ENCODE results near the gene ARHGEF26. TPM values are rescaled to one million over a fixed set of nuclear protein-coding genes. Genes with fewer than 3 reads are reported as not detected.

ARHGEF26 gene
- total and polyA plus RNA-seq, 9 donors: 9.4 to 20.1 (median 12.2) TPM

GRCh38 chr3:154151969-154152368 lies 30.8 kb downstream of the ARHGEF26 start:
- no peaks in the 10 kb centered on the region for H3K4me1 ChIP-seq (ENCODE audit: control insufficient read depth, insufficient read depth, low read length)
- H3K9me3 ChIP-seq (replicated peaks; ENCODE audit: control insufficient read depth, low read depth, low read length): no peaks in the 10 kb centered on the region
- no peak overlapping the region for H3K27ac ChIP-seq (ENCODE audit: low read length)
- H3K4me3 ChIP-seq (ENCODE audit: low read length): no peak overlapping the region
- no peaks in the 10 kb centered on the region for H3K27me3 ChIP-seq (ENCODE audit: control insufficient read depth, insufficient read depth, low read length)
- DNase-seq: no peak
- peaks cover 2% of the 10 kb centered on the region for H3K36me3 ChIP-seq (ENCODE audit: control insufficient read depth, insufficient read depth, low read length)
- no CpG with 5 or more reads among the region's 1 CpG for WGBS (ENCODE audit: insufficient coverage)

- no peaks in the 10 kb centered on the region for H3K4me1 ChIP-seq (ENCODE audit: control insufficient read depth, insufficient read depth, low read length)
- H3K27me3 ChIP-seq (ENCODE audit: control insufficient read depth, insufficient read depth, low read length): no peaks in the 10 kb centered on the region
- H3K36me3 ChIP-seq (ENCODE audit: control insufficient read depth, insufficient read depth, low read length): peaks cover 2% of the 10 kb centered on the region
- no peak overlapping the region for H3K4me3 ChIP-seq (ENCODE audit: low read length)
- H3K27ac ChIP-seq (ENCODE audit: low read length): no peak overlapping the region
- no peaks in the 10 kb centered on the region for H3K9me3 ChIP-seq (replicated peaks; ENCODE audit: control insufficient read depth, low read depth, low read length)
- no peak for DNase-seq
- no CpG with 5 or more reads among the region's 5 CpGs for WGBS (ENCODE audit: insufficient coverage)
Measured at GRCh38 chr3:154152741-154153140, 31.6 kb downstream of the ARHGEF26 start.

GRCh38 chr3:154156530-154156929 lies 35.3 kb downstream of the ARHGEF26 start:
- Histone ChIP-seq H3K36me3 (ENCODE audit: control insufficient read depth, insufficient read depth, low read length) (no peaks in the 10 kb centered on the region), H3K27me3 (ENCODE audit: control insufficient read depth, insufficient read depth, low read length) (no peaks in the 10 kb centered on the region), H3K4me3 (ENCODE audit: low read length) (no peak overlapping the region), H3K9me3 (replicated peaks; ENCODE audit: control insufficient read depth, low read depth, low read length) (no peaks in the 10 kb centered on the region), H3K4me1 (ENCODE audit: control insufficient read depth, insufficient read depth, low read length) (no peaks in the 10 kb centered on the region), H3K27ac (ENCODE audit: low read length) (no peak overlapping the region)
- DNase-seq: no peak
- no CpG with 5 or more reads among the region's 1 CpG for WGBS (ENCODE audit: insufficient coverage)

GRCh38 chr3:154161806-154162205 lies 40.6 kb downstream of the ARHGEF26 start:
- H3K9me3 ChIP-seq (replicated peaks; ENCODE audit: control insufficient read depth, low read depth, low read length): no peaks in the 10 kb centered on the region
- no peaks in the 10 kb centered on the region for H3K27me3 ChIP-seq (ENCODE audit: control insufficient read depth, insufficient read depth, low read length)
- no peak for DNase-seq
- no peaks in the 10 kb centered on the region for H3K4me1 ChIP-seq (ENCODE audit: control insufficient read depth, insufficient read depth, low read length)
- H3K27ac ChIP-seq (ENCODE audit: low read length): no peak overlapping the region
- no peak overlapping the region for H3K4me3 ChIP-seq (ENCODE audit: low read length)
- no peaks in the 10 kb centered on the region for H3K36me3 ChIP-seq (ENCODE audit: control insufficient read depth, insufficient read depth, low read length)

GRCh38 chr3:154164387-154164786 lies 43.2 kb downstream of the ARHGEF26 start:
- Histone ChIP-seq H3K4me1 (ENCODE audit: control insufficient read depth, insufficient read depth, low read length) (no peaks in the 10 kb centered on the region), H3K9me3 (replicated peaks; ENCODE audit: control insufficient read depth, low read depth, low read length) (no peaks in the 10 kb centered on the region), H3K4me3 (ENCODE audit: low read length) (no peak overlapping the region), H3K27ac (ENCODE audit: low read length) (no peak overlapping the region), H3K36me3 (ENCODE audit: control insufficient read depth, insufficient read depth, low read length) (no peaks in the 10 kb centered on the region), H3K27me3 (ENCODE audit: control insufficient read depth, insufficient read depth, low read length) (no peaks in the 10 kb centered on the region)
- no CpG with 5 or more reads among the region's 2 CpGs for WGBS (ENCODE audit: insufficient coverage)
- DNase-seq: no peak

GRCh38 chr3:154168998-154169795 lies 48.0 kb downstream of the ARHGEF26 start:
- DNase-seq: no peak
- no peaks in the 10 kb centered on the region for H3K9me3 ChIP-seq (replicated peaks; ENCODE audit: control insufficient read depth, low read depth, low read length)
- no peak overlapping the region for H3K4me3 ChIP-seq (ENCODE audit: low read length)
- no peak overlapping the region for H3K27ac ChIP-seq (ENCODE audit: low read length)
- WGBS (ENCODE audit: insufficient coverage): no CpG with 5 or more reads among the region's 9 CpGs
- H3K27me3 ChIP-seq (ENCODE audit: control insufficient read depth, insufficient read depth, low read length): no peaks in the 10 kb centered on the region
- no peaks in the 10 kb centered on the region for H3K4me1 ChIP-seq (ENCODE audit: control insufficient read depth, insufficient read depth, low read length)
- H3K36me3 ChIP-seq (ENCODE audit: control insufficient read depth, insufficient read depth, low read length): no peaks in the 10 kb centered on the region

- WGBS (ENCODE audit: insufficient coverage): no CpG with 5 or more reads among the region's 1 CpG
Measured at GRCh38 chr3:154169796-154170110, 48.6 kb downstream of the ARHGEF26 start.

GRCh38 chr3:154170300-154170699 lies 49.1 kb downstream of the ARHGEF26 start:
- Histone ChIP-seq H3K27me3 (ENCODE audit: control insufficient read depth, insufficient read depth, low read length) (no peaks in the 10 kb centered on the region), H3K36me3 (ENCODE audit: control insufficient read depth, insufficient read depth, low read length) (no peaks in the 10 kb centered on the region), H3K27ac (ENCODE audit: low read length) (no peak overlapping the region), H3K4me3 (ENCODE audit: low read length) (no peak overlapping the region), H3K9me3 (replicated peaks; ENCODE audit: control insufficient read depth, low read depth, low read length) (no peaks in the 10 kb centered on the region), H3K4me1 (ENCODE audit: control insufficient read depth, insufficient read depth, low read length) (no peaks in the 10 kb centered on the region)
- no peak for DNase-seq
- no CpG with 5 or more reads among the region's 1 CpG for WGBS (ENCODE audit: insufficient coverage)

More at GRCh38 chr3:154169796-154170110, 48.6 kb downstream of the ARHGEF26 start:
- Histone ChIP-seq H3K27me3 (ENCODE audit: control insufficient read depth, insufficient read depth, low read length) (no peaks in the 10 kb centered on the region), H3K36me3 (ENCODE audit: control insufficient read depth, insufficient read depth, low read length) (no peaks in the 10 kb centered on the region), H3K4me1 (ENCODE audit: control insufficient read depth, insufficient read depth, low read length) (no peaks in the 10 kb centered on the region), H3K4me3 (ENCODE audit: low read length) (no peak overlapping the region), H3K9me3 (replicated peaks; ENCODE audit: control insufficient read depth, low read depth, low read length) (no peaks in the 10 kb centered on the region), H3K27ac (ENCODE audit: low read length) (no peak overlapping the region)
- DNase-seq: peak; percentile 63

- no peak overlapping the region for H3K4me3 ChIP-seq (ENCODE audit: low read length)
- H3K9me3 ChIP-seq (replicated peaks; ENCODE audit: control insufficient read depth, low read depth, low read length): no peaks in the 10 kb centered on the region
- peaks cover 2% of the 10 kb centered on the region for H3K4me1 ChIP-seq (ENCODE audit: control insufficient read depth, insufficient read depth, low read length)
- H3K36me3 ChIP-seq (ENCODE audit: control insufficient read depth, insufficient read depth, low read length): no peaks in the 10 kb centered on the region
- H3K27me3 ChIP-seq (ENCODE audit: control insufficient read depth, insufficient read depth, low read length): no peaks in the 10 kb centered on the region
- DNase-seq: no peak
- H3K27ac ChIP-seq (ENCODE audit: low read length): no peak overlapping the region
- WGBS (ENCODE audit: insufficient coverage): 86% methylated on average over 1 of the region's 3 CpGs
Measured at GRCh38 chr3:154175041-154175440, 53.9 kb downstream of the ARHGEF26 start.

GRCh38 chr3:154176036-154176435 lies 54.8 kb downstream of the ARHGEF26 start:
- H3K27me3 ChIP-seq (ENCODE audit: control insufficient read depth, insufficient read depth, low read length): no peaks in the 10 kb centered on the region
- H3K9me3 ChIP-seq (replicated peaks; ENCODE audit: control insufficient read depth, low read depth, low read length): no peaks in the 10 kb centered on the region
- no peak for DNase-seq
- H3K27ac ChIP-seq (ENCODE audit: low read length): no peak overlapping the region
- H3K36me3 ChIP-seq (ENCODE audit: control insufficient read depth, insufficient read depth, low read length): no peaks in the 10 kb centered on the region
- 40% methylated on average over 1 of the region's 2 CpGs for WGBS (ENCODE audit: insufficient coverage)
- peaks cover 2% of the 10 kb centered on the region for H3K4me1 ChIP-seq (ENCODE audit: control insufficient read depth, insufficient read depth, low read length)
- H3K4me3 ChIP-seq (ENCODE audit: low read length): no peak overlapping the region

- no peak overlapping the region for H3K4me3 ChIP-seq (ENCODE audit: low read length)
- no peaks in the 10 kb centered on the region for H3K9me3 ChIP-seq (replicated peaks; ENCODE audit: control insufficient read depth, low read depth, low read length)
- H3K4me1 ChIP-seq (ENCODE audit: control insufficient read depth, insufficient read depth, low read length): peaks cover 2% of the 10 kb centered on the region
- WGBS (ENCODE audit: insufficient coverage): 60% methylated on average over 1 of the region's 1 CpG
- H3K27ac ChIP-seq (ENCODE audit: low read length): no peak overlapping the region
- no peaks in the 10 kb centered on the region for H3K36me3 ChIP-seq (ENCODE audit: control insufficient read depth, insufficient read depth, low read length)
- peak; percentile 19 for DNase-seq
- H3K27me3 ChIP-seq (ENCODE audit: control insufficient read depth, insufficient read depth, low read length): no peaks in the 10 kb centered on the region
Measured at GRCh38 chr3:154177406-154177805, 56.2 kb downstream of the ARHGEF26 start.

All from muscle of leg (tissue), 11 donors.